HepG2 (cell line): ENCODE results near the gene R3HCC1L. TPM values are rescaled to one million over a fixed set of nuclear protein-coding genes. Genes with fewer than 3 reads are reported as not detected.

ENCODE experiments used
- ATAC-seq: fragments of 200-7000 bp; cut with Tn5 transposase; 3 replicates; pipeline ENCODE4 v1.9.1; 2020; ENCODE audit warnings: mild to moderate bottlenecking, moderate library complexity
- BruUV-seq: library from RNA; stranded (reverse); fragments of 400-500 nt; replicated peaks from 2 replicates; lab custom pipeline; 2021; lab: Mats Ljungman, UMichigan
- CTCF ChIA-PET: fragments of 300-600 bp; formaldehyde crosslinking; extraction: SDS; loops from one replicate; lab custom pipeline; 2021; ENCODE audit warnings: low total read pairs, inconsistent platforms, low intra/inter-chr PET ratio; lab: Yijun Ruan, JAX
- POLR2A ChIA-PET: fragments of 350-600 bp; sonication (Branson Sonifier 250); formaldehyde crosslinking; loops from one replicate; lab custom pipeline; 2020; ENCODE audit warnings: antibody characterized with exemption, inconsistent platforms; lab: Yijun Ruan, JAX
- DNase-seq: peaks from one replicate; pipeline ENCODE4 v3.0.0-alpha.2; 2015; ENCODE audit warnings: low spot score
- FAIRE-seq: peaks from 3 replicates; lab custom pipeline; 2011; peaks lifted over from hg19 to GRCh38; lab: Jason Lieb, UNC
- H2AFZ ChIP-seq: one replicate; pipeline ENCODE4 v1.6.1; 2011; ENCODE audit warnings: low read length, inconsistent platforms
- H3K27ac ChIP-seq: fragments of 300-600 bp; 3 replicates; pipeline ENCODE4 v1.8.0; 2011; ENCODE audit warnings: mixed run types, mild to moderate bottlenecking, mixed read lengths, low read length, inconsistent platforms; ENCODE audit not compliant: insufficient read depth; ENCODE audit errors: extremely low read length
- H3K27me3 ChIP-seq, 2 experiments: fragments of 200-600 bp in 1 of 2; 2 replicates in 1 of 2; 3 replicates in 1 of 2; pipeline versions ENCODE4 v1.6.0 to v1.8.0; 2011; ENCODE audit warnings: low read length in 2 of 2, mild to moderate bottlenecking in 2 of 2, moderate library complexity in 2 of 2, inconsistent platforms in 1 of 2; ENCODE audit not compliant: insufficient read depth in 2 of 2, control insufficient read depth in 1 of 2
- H3K36me3 ChIP-seq, 2 experiments: fragments of 200-600 bp in 1 of 2; replicated peaks in 1 of 2; 2 replicates in 1 of 2; 3 replicates in 1 of 2; pipeline versions ENCODE4 v1.5.1 to v1.8.0; 2011; ENCODE audit warnings: low read length in 2 of 2, inconsistent platforms in 1 of 2; ENCODE audit not compliant: insufficient read depth in 2 of 2, control insufficient read depth in 1 of 2
- H3K4me1 ChIP-seq: 2 replicates; pipeline ENCODE4 v1.5.1; 2012; ENCODE audit warnings: low read length, inconsistent platforms; ENCODE audit not compliant: insufficient read depth
- H3K4me2 ChIP-seq: 2 replicates; pipeline ENCODE4 v1.6.0; 2011; ENCODE audit warnings: low read depth, low read length, inconsistent platforms
- H3K4me3 ChIP-seq, 3 experiments: fragments of 200-600 bp in 1 of 3; sonication (generic), shearing (Covaris generic) in 1 of 3; replicated peaks in 1 of 3; 2 replicates each; pipeline ENCODE4 v1.5.1; 2011 to 2016; ENCODE audit warnings: low read length in 3 of 3, inconsistent platforms in 2 of 3, low read depth in 2 of 3, mild to moderate bottlenecking in 2 of 3, control low read depth in 1 of 3, mixed read lengths in 1 of 3; ENCODE audit not compliant: insufficient read depth in 1 of 3
- H3K79me2 ChIP-seq: one replicate; pipeline ENCODE4 v1.6.1; 2011; ENCODE audit warnings: low read length, inconsistent platforms; ENCODE audit not compliant: insufficient read depth
- H3K9ac ChIP-seq: 2 replicates; pipeline ENCODE4 v1.6.0; 2011; ENCODE audit warnings: mild to moderate bottlenecking, low read depth, low read length, inconsistent platforms; ENCODE audit not compliant: insufficient read depth
- H3K9me3 ChIP-seq: 2 replicates; pipeline ENCODE4 v1.5.1; 2012; ENCODE audit warnings: mild to moderate bottlenecking, low read length
- H4K20me1 ChIP-seq: 2 replicates; pipeline ENCODE4 v1.6.0; 2011; ENCODE audit warnings: inconsistent platforms, mild to moderate bottlenecking, low read length, moderate library complexity; ENCODE audit not compliant: insufficient read depth
- ATAD3A ChIP-seq: sonication (generic); formaldehyde crosslinking; IDR thresholded peaks from 2 replicates; pipeline ENCODE4 v1.4.0; 2020; ENCODE audit warnings: missing genetic modification reagents
- DNMT1 ChIP-seq: sonication (generic); formaldehyde crosslinking; IDR thresholded peaks from 2 replicates; pipeline ENCODE4 v1.5.1; 2020; ENCODE audit warnings: mild to moderate bottlenecking, missing genetic modification reagents
- FOXK1 ChIP-seq: sonication (generic); formaldehyde crosslinking; IDR thresholded peaks from 2 replicates; pipeline ENCODE4 v1.4.0; 2020; ENCODE audit warnings: low read depth, missing genetic modification reagents, borderline replicate concordance
- GABPA ChIP-seq, 2 experiments: IDR thresholded peaks; 2 replicates each; pipeline ENCODE4 v1.6.1; 2011 to 2016; ENCODE audit warnings: low read depth in 2 of 2, low read length in 1 of 2, missing biosample characterization in 1 of 2, missing genetic modification characterization in 1 of 2
- KDM4B ChIP-seq: sonication (generic); formaldehyde crosslinking; IDR thresholded peaks from 2 replicates; pipeline ENCODE4 v1.4.0; 2020; ENCODE audit warnings: missing genetic modification reagents
- KMT2B ChIP-seq: IDR thresholded peaks from 2 replicates; pipeline ENCODE4 v1.6.1; 2016; ENCODE audit warnings: missing genetic modification reagents, missing compliant biosample characterization
- MATR3 ChIP-seq: sonication (generic); formaldehyde crosslinking; IDR thresholded peaks from 2 replicates; pipeline ENCODE4 v1.4.0; 2020; ENCODE audit warnings: missing genetic modification reagents
- SMAD9 ChIP-seq: sonication (generic); formaldehyde crosslinking; IDR thresholded peaks from 2 replicates; pipeline ENCODE4 v1.5.1; 2020; ENCODE audit warnings: mild to moderate bottlenecking, missing genetic modification reagents
- SPEN ChIP-seq: sonication (generic); formaldehyde crosslinking; IDR thresholded peaks from 2 replicates; pipeline ENCODE4 v1.5.1; 2020; ENCODE audit warnings: low read depth, mild to moderate bottlenecking, missing genetic modification reagents
- ZNF354B ChIP-seq: sonication (generic); formaldehyde crosslinking; IDR thresholded peaks from 2 replicates; pipeline ENCODE4 v1.8.0; 2022; ENCODE audit warnings: mild to moderate bottlenecking, missing genetic modification reagents
- ZNF367 ChIP-seq: sonication (generic); formaldehyde crosslinking; IDR thresholded peaks from 2 replicates; pipeline ENCODE4 v1.4.0; 2020; ENCODE audit warnings: missing genetic modification reagents, borderline replicate concordance
- ZNF382 ChIP-seq: sonication (generic); formaldehyde crosslinking; IDR thresholded peaks from 2 replicates; pipeline ENCODE4 v1.5.0; 2020; ENCODE audit warnings: missing genetic modification reagents, mild to moderate bottlenecking, borderline replicate concordance
- ZNF562 ChIP-seq: sonication (generic); formaldehyde crosslinking; IDR thresholded peaks from 2 replicates; pipeline ENCODE4 v1.8.0; 2022; ENCODE audit warnings: missing genetic modification reagents, borderline replicate concordance
- ZNF674 ChIP-seq: sonication (generic); formaldehyde crosslinking; IDR thresholded peaks from 2 replicates; pipeline ENCODE4 v1.5.0; 2020; ENCODE audit warnings: low read depth, mild to moderate bottlenecking, missing genetic modification reagents
- WGBS: methylation state at CpG from one replicate; pipeline ENCODE4 v1.1.6; 2017; ENCODE audit warnings: low lambda C conversion rate; 5-methylcytosine and 5-hydroxymethylcytosine counted together
- in situ Hi-C: cut with HindIII; loops from 2 replicates; pipeline ENCODE4 v1.10.0; 2017; ENCODE audit warnings: low pct_unique_long_range_greater_than_20kb; ENCODE audit not compliant: extremely low pct_ligation_motif_present
- intact Hi-C: fragments of 100-400 bp; cut with micrococcal nuclease; formaldehyde crosslinking; loops from one replicate; pipeline ENCODE4 v1.10.0; 2022; ENCODE audit not compliant: unreplicated experiment
- polyA plus RNA-seq, 8 experiments: library from polyadenylated mRNA; depleted of rRNA in 3 of 8; stranded (reverse) in 7 of 8; unstranded in 1 of 8; fragments of >200 nt; fragmentation: Illumina TruSeq in 4 of 8; extraction: Trizol in 4 of 8; gene quantifications; 2 replicates each; pipeline versions ENCODE4 v1.2.1 to v1.2.3, GENCODE V29; 2011 to 2016; ENCODE audit warnings: low read depth in 4 of 8, missing spikeins in 1 of 8, mixed read lengths in 1 of 8; ENCODE audit not compliant: insufficient read depth in 1 of 8
- total RNA-seq, 5 experiments: library from RNA; depleted of rRNA; stranded (reverse); fragments of >200 nt; fragmentation: Illumina TruSeq; extraction: Trizol; gene quantifications; 2 replicates each; pipeline ENCODE4 v1.2.3, GENCODE V29; 2016; ENCODE audit warnings: low read depth in 1 of 5
- TF ChIP-seq, protein P1 (sequence below), 2 experiments: sonication (generic) in 1 of 2; formaldehyde crosslinking in 1 of 2; IDR thresholded peaks; 2 replicates each; pipeline versions ENCODE4 v1.4.0 to v1.6.1; 2016 to 2020; ENCODE audit warnings: borderline replicate concordance in 1 of 2, low read depth in 1 of 2, mild to moderate bottlenecking in 1 of 2, missing genetic modification reagents in 1 of 2
- TF ChIP-seq, protein P2 (sequence below): sonication (generic); formaldehyde crosslinking; IDR thresholded peaks from 2 replicates; pipeline ENCODE4 v1.4.0; 2020; ENCODE audit warnings: mild to moderate bottlenecking, missing genetic modification reagents
- TF ChIP-seq, protein P3 (sequence below): sonication (generic); formaldehyde crosslinking; IDR thresholded peaks from 2 replicates; pipeline ENCODE4 v1.4.0; 2020; ENCODE audit warnings: missing genetic modification reagents

R3HCC1L gene
- total and polyA plus RNA-seq, 2 of the 13 experiments (the other 11 are each of a cell fraction or from before 2014, with no cell fraction given): 6.5 to 12.2 TPM

DNA sequence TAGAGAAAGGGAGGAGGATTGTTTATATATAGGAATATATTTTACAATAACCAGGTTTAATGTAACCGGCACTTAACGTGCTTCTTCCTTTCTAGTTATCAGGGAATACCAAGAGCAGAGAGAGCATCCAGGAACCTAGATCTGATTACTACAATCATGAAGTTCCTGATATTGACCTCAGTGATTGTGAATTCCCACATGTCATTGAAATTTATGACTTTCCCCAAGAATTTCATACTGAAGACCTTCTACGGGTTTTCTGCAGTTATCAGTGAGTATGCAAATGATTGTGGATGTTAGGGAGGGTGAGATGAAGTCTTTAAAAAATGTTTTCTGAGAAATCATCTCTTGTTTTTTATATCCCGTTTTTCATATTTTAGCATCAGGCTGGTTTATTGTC, 97.0 kb downstream of the R3HCC1L start (continued):
- TF ChIP-seq, protein P1, sequence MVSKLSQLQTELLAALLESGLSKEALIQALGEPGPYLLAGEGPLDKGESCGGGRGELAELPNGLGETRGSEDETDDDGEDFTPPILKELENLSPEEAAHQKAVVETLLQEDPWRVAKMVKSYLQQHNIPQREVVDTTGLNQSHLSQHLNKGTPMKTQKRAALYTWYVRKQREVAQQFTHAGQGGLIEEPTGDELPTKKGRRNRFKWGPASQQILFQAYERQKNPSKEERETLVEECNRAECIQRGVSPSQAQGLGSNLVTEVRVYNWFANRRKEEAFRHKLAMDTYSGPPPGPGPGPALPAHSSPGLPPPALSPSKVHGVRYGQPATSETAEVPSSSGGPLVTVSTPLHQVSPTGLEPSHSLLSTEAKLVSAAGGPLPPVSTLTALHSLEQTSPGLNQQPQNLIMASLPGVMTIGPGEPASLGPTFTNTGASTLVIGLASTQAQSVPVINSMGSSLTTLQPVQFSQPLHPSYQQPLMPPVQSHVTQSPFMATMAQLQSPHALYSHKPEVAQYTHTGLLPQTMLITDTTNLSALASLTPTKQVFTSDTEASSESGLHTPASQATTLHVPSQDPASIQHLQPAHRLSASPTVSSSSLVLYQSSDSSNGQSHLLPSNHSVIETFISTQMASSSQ (IDR thresholded peaks at IDR 0.05; ENCODE audit: low read depth): no peak
- TF ChIP-seq, protein P1 (CRISPR knock-in tag; IDR thresholded peaks at IDR 0.05; ENCODE audit: borderline replicate concordance): no peak
- TF ChIP-seq GABPA (IDR thresholded peaks at IDR 0.05; ENCODE audit: low read depth, low read length): no peak
- TF ChIP-seq GABPA (CRISPR knock-in tag; IDR thresholded peaks at IDR 0.05; ENCODE audit: low read depth): no peak
- TF ChIP-seq SMAD9 (CRISPR knock-in tag): no peak
- no peak for TF ChIP-seq FOXK1
- TF ChIP-seq ZNF562 (CRISPR knock-in tag): no peak
- TF ChIP-seq ZNF382: no peak

DNA sequence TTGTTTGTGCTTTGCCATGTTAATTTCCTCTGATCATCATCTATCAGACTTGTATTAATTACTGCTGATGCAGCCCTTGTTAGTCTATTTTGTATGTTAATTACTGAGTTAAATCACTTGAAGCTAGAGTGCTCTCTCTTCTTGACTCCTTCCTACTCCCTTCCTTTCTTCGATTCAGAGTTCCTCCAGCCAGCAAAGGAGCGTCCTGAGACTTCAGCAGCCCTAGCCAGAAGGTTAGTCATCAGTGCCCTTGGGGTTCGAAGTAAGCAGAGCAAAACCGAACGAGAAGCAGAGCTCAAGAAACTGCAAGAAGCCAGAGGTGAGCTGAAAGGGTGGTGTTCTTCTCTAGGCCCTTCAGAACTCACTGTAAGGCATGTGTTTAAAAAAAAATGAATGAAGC, 101.4 kb downstream of the R3HCC1L start:
- Histone ChIP-seq H4K20me1 (no peaks in the 10 kb centered on the region), H3K4me3 (no peak overlapping the region), H3K4me2 (no peak overlapping the region), H3K27me3 (no peaks in the 10 kb centered on the region), H3K4me1 (no peaks in the 10 kb centered on the region), H3K9me3 (no peaks in the 10 kb centered on the region), H3K9ac (no peak overlapping the region), H3K36me3 (peaks cover 0 to 45% of the 10 kb centered on the region in 2 experiments), H2AFZ (no peak overlapping the region), H3K27ac (no peak overlapping the region), H3K79me2 (no peaks in the 10 kb centered on the region)
- intact Hi-C loops (no loop called here), in situ Hi-C loops (no loop called here)
- DNase-seq: no peak
- ChIA-PET CTCF (no interaction called here), POLR2A (no interaction called here)
- no TSS peak for BruUV-seq
- FAIRE-seq: no peak
- no peak for ATAC-seq
- WGBS: 85% methylated on average over 5 of the region's 5 CpGs
- no peak for TF ChIP-seq SPEN
- TF ChIP-seq KMT2B (CRISPR knock-in tag): no peak
- TF ChIP-seq DNMT1 (CRISPR knock-in tag): no peak
- TF ChIP-seq KDM4B (CRISPR knock-in tag): no peak
- TF ChIP-seq, protein P2, sequence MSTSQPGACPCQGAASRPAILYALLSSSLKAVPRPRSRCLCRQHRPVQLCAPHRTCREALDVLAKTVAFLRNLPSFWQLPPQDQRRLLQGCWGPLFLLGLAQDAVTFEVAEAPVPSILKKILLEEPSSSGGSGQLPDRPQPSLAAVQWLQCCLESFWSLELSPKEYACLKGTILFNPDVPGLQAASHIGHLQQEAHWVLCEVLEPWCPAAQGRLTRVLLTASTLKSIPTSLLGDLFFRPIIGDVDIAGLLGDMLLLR (CRISPR knock-in tag): no peak
- TF ChIP-seq ZNF674 (CRISPR knock-in tag): no peak
- no peak for TF ChIP-seq ZNF354B (CRISPR knock-in tag)
- TF ChIP-seq, protein P3, sequence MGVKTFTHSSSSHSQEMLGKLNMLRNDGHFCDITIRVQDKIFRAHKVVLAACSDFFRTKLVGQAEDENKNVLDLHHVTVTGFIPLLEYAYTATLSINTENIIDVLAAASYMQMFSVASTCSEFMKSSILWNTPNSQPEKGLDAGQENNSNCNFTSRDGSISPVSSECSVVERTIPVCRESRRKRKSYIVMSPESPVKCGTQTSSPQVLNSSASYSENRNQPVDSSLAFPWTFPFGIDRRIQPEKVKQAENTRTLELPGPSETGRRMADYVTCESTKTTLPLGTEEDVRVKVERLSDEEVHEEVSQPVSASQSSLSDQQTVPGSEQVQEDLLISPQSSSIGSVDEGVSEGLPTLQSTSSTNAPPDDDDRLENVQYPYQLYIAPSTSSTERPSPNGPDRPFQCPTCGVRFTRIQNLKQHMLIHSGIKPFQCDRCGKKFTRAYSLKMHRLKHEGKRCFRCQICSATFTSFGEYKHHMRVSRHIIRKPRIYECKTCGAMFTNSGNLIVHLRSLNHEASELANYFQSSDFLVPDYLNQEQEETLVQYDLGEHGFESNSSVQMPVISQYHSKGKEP (CRISPR knock-in tag): no peak
- no peak for TF ChIP-seq ZNF367 (CRISPR knock-in tag)
- no peak for TF ChIP-seq MATR3
- TF ChIP-seq ATAD3A (CRISPR knock-in tag): no peak
